Memory B cell (primary cell): ENCODE data around the gene DCPS.
"Not testable (repeated sequence)": the region's sequence is repeated elsewhere in the genome, so short reads cannot be mapped to it uniquely, and the experiment has no call there.

Experiments used
- ATAC-seq: fragments of 150-1000 bp; cut with Tn5 transposase; 2 replicates; pipeline ENCODE4 v1.10.0; 2021; ENCODE audit warnings: low read depth, mild to moderate bottlenecking, moderate library complexity
- DNase-seq, 2 donors: peaks; one replicate each; pipeline ENCODE4 v3.0.0; 2022; ENCODE audit warnings: low spot score in 2 of 2
- H3K27ac Mint-ChIP-seq: one replicate; pipeline ENCODE4 v1.8.0; 2022; ENCODE audit warnings: mild to moderate bottlenecking, moderate library complexity, mixed read lengths
- H3K27me3 Mint-ChIP-seq: one replicate; pipeline ENCODE4 v1.8.0; 2022; ENCODE audit warnings: mixed read lengths
- H3K36me3 Mint-ChIP-seq: one replicate; pipeline ENCODE4 v1.8.0; 2022; ENCODE audit warnings: mild to moderate bottlenecking, mixed read lengths
- H3K4me1 Mint-ChIP-seq: one replicate; pipeline ENCODE4 v1.8.0; 2022; ENCODE audit warnings: mixed read lengths
- H3K4me3 Mint-ChIP-seq: one replicate; pipeline ENCODE4 v1.8.0; 2022; ENCODE audit warnings: mild to moderate bottlenecking, moderate library complexity, mixed read lengths
- H3K9me3 Mint-ChIP-seq: one replicate; pipeline ENCODE4 v1.8.0; 2022; ENCODE audit warnings: mixed read lengths

The DCPS gene

DNA sequence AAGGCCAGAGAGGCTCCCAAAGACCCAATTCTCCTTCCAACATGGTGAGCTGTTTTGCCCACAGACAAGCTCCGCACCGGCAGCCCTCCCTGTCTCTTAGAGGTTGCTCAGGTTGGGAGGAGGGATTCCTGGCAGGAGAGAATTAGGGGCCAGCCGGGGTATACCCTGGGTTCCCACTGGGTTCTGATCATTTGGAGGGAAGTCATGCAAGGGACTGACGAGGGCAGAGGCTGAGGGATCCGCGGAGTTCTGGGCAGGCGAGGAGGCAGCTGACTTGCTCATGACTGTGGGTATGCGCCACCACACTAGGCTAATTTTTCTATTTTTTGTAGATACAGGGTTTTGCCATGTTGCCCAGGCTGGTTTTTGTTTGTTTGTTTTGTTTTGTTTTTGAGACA, 56.2 kb downstream of the DCPS start:
- no peak overlapping the region for H3K4me3 Mint-ChIP-seq
- no peak for DNase-seq
- H3K36me3 Mint-ChIP-seq, result no peaks in the 10 kb centered on the region
- H3K4me1 Mint-ChIP-seq, result peaks cover 3% of the 10 kb centered on the region
- no peaks in the 10 kb centered on the region for H3K27me3 Mint-ChIP-seq
- no peak for ATAC-seq
- no peak overlapping the region for H3K27ac Mint-ChIP-seq
- no peaks in the 10 kb centered on the region for H3K9me3 Mint-ChIP-seq

GRCh38 chr11:126361400-126361799, 57.5 kb downstream of the DCPS start:
- no peak overlapping the region for H3K27ac Mint-ChIP-seq
- peaks cover 3% of the 10 kb centered on the region for H3K4me1 Mint-ChIP-seq
- ATAC-seq, result no peak
- H3K9me3 Mint-ChIP-seq, result no peaks in the 10 kb centered on the region
- H3K27me3 Mint-ChIP-seq, result no peaks in the 10 kb centered on the region
- H3K4me3 Mint-ChIP-seq, result no peak overlapping the region
- DNase-seq, result no peak
- no peaks in the 10 kb centered on the region for H3K36me3 Mint-ChIP-seq

GRCh38 chr11:126362879-126363655, 59.2 kb downstream of the DCPS start:
- DNase-seq (no peak), ATAC-seq (no peak)
- H3K4me1 Mint-ChIP-seq, result peaks cover 3% of the 10 kb centered on the region
- H3K27ac Mint-ChIP-seq, result no peak overlapping the region
- H3K36me3 Mint-ChIP-seq, result no peaks in the 10 kb centered on the region
- H3K4me3 Mint-ChIP-seq, result no peak overlapping the region
- no peaks in the 10 kb centered on the region for H3K27me3 Mint-ChIP-seq
- no peaks in the 10 kb centered on the region for H3K9me3 Mint-ChIP-seq

DNA sequence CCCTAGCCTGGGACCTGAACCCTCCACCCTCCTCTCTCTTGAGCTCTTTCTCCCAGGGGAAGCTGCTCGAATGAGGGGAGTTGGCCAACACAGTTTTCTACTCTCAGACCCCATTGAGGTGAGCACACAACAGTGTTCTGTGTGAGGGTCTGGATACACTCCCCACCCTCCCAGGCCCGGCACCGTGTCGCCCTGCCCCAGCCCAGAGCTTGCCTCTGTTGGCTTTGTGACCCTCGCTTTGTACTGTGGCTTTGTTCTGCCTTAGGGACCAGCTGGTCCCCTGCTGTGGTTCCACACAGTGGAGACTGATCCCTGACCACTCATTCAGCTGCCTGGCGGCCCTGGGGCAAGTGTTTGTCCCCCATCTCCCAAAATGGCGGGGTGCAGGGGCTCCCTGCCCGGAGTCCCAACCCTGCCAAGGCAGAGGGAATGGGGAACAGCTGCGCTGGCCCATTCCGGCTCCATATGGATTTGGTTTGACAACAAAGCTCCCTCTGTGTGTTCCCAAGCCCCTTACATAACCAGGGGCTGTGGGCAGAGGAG, 59.9 kb downstream of the DCPS start:
- Mint-ChIP-seq H3K9me3 (no peaks in the 10 kb centered on the region), H3K36me3 (no peaks in the 10 kb centered on the region), H3K4me3 (no peak overlapping the region), H3K4me1 (peaks cover 3% of the 10 kb centered on the region), H3K27ac (no peak overlapping the region), H3K27me3 (no peaks in the 10 kb centered on the region)
- ATAC-seq, result no peak
- no peak for DNase-seq

DNA sequence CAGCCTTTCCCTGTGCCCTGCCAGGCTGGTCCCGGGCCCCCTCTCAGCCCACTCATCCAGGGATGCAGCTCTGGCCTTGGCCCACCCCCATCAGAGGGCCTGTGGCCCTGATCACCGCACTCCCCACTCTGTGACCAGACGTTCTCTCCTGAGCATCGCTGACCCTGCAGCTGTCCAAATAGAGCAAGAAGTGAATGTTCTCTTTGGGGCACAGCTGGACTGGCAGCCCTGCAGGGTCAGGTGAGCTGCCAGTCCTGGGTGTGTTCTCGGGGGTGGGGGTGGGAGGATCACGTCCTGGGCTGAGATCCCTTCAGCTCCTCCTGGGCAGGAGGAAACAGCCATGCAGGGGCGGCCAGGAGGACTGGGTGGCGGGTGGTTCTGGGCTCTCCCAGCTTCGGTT, 60.9 kb downstream of the DCPS start:
- H3K9me3 Mint-ChIP-seq, H3K27me3 Mint-ChIP-seq, H3K4me3 Mint-ChIP-seq, H3K27ac Mint-ChIP-seq, ATAC-seq, H3K36me3 Mint-ChIP-seq, H3K4me1 Mint-ChIP-seq, DNase-seq: not testable (repeated sequence)

GRCh38 chr11:126365508-126365907, 61.6 kb downstream of the DCPS start:
- not testable (repeated sequence) for ATAC-seq, H3K4me3 Mint-ChIP-seq, H3K4me1 Mint-ChIP-seq, DNase-seq, H3K27me3 Mint-ChIP-seq, H3K27ac Mint-ChIP-seq, H3K36me3 Mint-ChIP-seq, H3K9me3 Mint-ChIP-seq

DNA sequence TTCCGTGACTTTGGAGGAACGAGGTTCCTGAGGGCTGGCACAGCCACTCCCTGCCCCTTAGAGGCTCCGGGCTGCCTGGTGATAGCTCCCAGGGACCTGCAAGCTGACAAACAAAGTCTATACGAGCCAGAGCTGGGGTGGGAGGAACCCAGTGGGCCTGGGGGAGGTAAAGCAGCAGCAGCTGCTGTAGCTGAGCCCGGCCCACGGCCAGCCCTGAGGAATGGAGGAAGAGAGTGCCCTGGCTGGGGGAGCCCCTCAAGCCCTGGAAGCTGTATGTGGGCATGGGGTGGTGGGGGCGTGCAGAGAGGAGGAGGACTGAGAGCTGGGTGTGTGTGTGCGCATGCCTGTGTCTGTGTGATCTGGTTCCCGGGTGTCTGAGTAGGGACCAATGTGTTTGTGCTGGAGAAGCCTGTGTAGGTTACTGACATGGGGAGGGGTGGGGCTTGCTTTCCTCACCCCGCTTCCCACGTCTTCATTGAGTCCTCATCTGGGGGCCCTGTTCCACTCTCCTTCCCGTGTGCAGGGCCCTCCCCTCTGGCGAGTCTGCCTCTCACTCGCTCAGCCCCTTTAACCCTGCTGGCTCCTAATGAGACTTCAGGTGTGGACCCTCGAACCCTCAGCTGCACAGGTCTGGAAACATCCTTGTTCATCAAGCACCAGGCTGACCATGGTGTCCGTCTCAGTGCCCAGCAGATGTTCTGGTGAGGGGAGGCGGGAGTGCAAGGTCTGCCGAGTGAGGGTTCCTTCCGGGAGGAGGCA, 62.4 kb downstream of the DCPS start:
- Mint-ChIP-seq H3K36me3 (no peaks in the 10 kb centered on the region), H3K27me3 (no peaks in the 10 kb centered on the region), H3K4me3 (no peak overlapping the region), H3K9me3 (no peaks in the 10 kb centered on the region), H3K4me1 (peaks cover 3% of the 10 kb centered on the region), H3K27ac (no peak overlapping the region)
- DNase-seq, result no peak
- no peak for ATAC-seq

- not testable (repeated sequence) for H3K4me3 Mint-ChIP-seq, H3K4me1 Mint-ChIP-seq, H3K27ac Mint-ChIP-seq
Observed at GRCh38 chr11:126366823-126367654, 63.2 kb downstream of the DCPS start.

DNA sequence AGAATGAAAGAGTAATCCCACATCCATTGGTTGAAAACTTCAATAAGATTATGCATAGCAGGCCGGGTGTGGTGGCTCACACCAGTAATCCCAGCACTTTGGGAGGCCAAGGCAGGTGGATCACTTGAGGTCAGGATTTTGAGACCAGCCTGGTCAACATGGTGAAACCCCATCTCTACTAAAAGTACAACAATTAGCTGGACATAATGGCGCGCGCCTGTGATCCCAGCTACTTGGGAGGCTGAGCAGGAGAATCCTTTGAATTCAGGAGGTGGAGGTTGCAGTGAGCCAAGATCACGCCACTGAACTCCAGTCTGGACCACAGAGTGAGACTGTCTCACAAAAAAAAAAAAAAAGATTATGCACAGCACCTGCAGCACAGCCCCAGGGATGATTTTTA, 63.9 kb downstream of the DCPS start:
- not testable (repeated sequence) for DNase-seq, H3K27me3 Mint-ChIP-seq, H3K36me3 Mint-ChIP-seq, ATAC-seq, H3K27ac Mint-ChIP-seq, H3K9me3 Mint-ChIP-seq, H3K4me1 Mint-ChIP-seq, H3K4me3 Mint-ChIP-seq

More at GRCh38 chr11:126366823-126367654, 63.2 kb downstream of the DCPS start:
- DNase-seq, ATAC-seq, H3K27me3 Mint-ChIP-seq, H3K36me3 Mint-ChIP-seq, H3K9me3 Mint-ChIP-seq: not testable (repeated sequence)

DNA sequence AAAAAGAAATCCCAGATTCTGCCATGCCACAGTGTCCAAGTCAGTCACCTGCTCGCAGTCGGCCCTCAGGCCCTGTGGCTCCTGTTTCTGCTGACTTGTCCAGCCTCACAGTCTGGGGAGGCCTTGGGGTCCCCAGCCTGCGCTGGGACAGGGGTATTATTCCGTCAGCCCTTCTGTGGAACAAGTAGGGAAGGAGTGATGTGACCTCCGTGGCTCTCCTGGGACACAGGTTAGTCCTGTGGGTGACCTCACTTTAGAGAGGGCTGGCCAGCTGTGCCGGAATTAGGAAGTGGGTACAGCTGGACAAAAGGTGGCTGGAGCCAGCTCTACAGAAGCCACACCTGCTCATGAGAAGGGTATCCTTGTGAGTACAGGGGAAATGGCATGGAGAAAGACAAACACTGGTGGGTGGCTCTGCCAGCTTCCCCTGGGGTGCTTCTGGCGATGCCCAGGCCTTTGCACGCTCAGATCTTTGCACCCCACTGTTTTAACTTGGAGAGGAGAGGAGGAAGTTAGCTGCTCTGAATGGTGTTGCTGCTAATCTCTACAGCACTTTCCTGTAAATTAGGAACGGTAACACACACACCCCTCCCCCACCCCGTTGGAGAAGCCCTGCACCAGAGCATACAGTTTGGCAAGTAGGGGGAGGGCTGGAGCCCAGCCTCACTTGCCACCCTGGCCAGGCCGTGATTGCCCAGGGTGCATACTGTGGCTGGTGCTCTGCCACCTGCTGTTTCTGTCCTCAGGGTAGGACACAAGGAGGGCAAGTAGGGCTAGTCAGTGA, 64.7 kb downstream of the DCPS start:
- H3K4me3 Mint-ChIP-seq, DNase-seq, ATAC-seq, H3K36me3 Mint-ChIP-seq, H3K27ac Mint-ChIP-seq, H3K4me1 Mint-ChIP-seq, H3K27me3 Mint-ChIP-seq, H3K9me3 Mint-ChIP-seq: not testable (repeated sequence)

DNA sequence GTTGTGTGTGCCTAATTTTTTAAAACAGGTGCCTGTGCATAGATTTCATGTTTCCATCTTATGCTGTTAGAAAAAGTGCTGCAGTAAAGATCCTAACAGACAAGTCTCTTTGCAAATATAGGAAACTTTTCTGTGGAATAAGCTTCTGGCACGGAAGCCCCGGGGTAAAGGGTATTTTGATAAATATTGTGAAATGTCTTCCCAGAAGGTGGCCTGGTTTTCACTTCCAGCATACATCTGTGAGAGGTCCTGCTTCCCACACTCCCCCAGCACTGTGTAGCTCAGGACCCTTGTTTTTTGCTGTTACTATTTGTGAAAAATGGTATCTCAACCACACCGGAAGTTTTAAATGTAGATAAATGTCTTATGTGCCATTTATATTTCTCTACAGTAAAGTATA, 66.2 kb downstream of the DCPS start:
- Mint-ChIP-seq H3K27ac (no peak overlapping the region), H3K36me3 (no peaks in the 10 kb centered on the region), H3K4me3 (no peak overlapping the region)

GRCh38 chr11:126371595-126371994, 67.7 kb downstream of the DCPS start:
- Mint-ChIP-seq H3K4me1 (no peaks in the 10 kb centered on the region), H3K4me3 (no peak overlapping the region), H3K27me3 (no peaks in the 10 kb centered on the region), H3K9me3 (no peaks in the 10 kb centered on the region), H3K36me3 (no peaks in the 10 kb centered on the region), H3K27ac (no peak overlapping the region)
- no peak for DNase-seq
- ATAC-seq, result no peak

More for the DNA sequence above, 66.2 kb downstream of the DCPS start:
- no peak for ATAC-seq
- DNase-seq, result no peak
- Mint-ChIP-seq H3K4me1 (no peaks in the 10 kb centered on the region), H3K27me3 (no peaks in the 10 kb centered on the region), H3K9me3 (no peaks in the 10 kb centered on the region)

DNA sequence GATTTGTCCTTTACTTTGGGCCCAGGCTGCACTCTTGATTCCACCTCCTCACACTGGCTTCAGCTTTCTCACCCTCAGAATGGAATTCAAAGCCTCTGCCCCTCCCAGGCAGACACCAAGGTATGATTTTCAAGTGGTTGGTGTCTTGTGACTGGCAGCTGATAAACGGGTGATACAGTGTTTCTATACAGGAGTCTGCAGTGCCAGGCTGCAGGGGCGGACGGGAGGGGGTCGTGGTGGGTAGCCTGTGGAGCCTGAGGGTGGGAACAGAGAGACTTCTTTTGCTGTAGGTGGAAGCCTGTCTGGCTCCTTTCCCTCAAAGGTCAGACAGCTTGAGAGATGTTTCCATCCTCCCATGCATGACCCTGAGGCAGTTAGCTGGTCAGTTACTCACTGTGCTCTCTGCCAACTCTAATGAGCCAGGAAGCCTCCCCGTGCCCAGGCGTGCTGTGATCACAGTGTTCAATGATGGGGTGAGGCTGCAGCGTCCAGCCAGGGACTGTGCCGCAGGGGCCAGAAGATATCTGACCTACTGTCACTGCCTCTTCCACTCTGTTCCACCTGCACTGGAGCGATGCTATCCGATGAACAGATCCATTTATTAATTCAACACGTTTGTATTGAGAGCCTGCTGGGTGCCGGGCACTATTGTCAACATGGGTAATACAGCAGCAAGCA, 69.7 kb downstream of the DCPS start:
- H3K27ac Mint-ChIP-seq, H3K27me3 Mint-ChIP-seq, H3K4me3 Mint-ChIP-seq, H3K4me1 Mint-ChIP-seq, H3K36me3 Mint-ChIP-seq, DNase-seq, ATAC-seq, H3K9me3 Mint-ChIP-seq: not testable (repeated sequence)
